NCI-H2227 (cell line): ENCODE measurements around the gene COL20A1.

Source experiments
- DNase-seq: peaks from one replicate; lab custom pipeline; 2025; ENCODE audit not compliant: unreplicated experiment; lab: John Stamatoyannopoulos, UW

The COL20A1 gene

GRCh38 chr20:63260521-63260920, 32.5 kb upstream of the COL20A1 start:
- no peak for DNase-seq

GRCh38 chr20:63261060-63261794, 31.8 kb upstream of the COL20A1 start:
- peak; percentile 44 for DNase-seq

- DNase-seq: no peak
Measured at GRCh38 chr20:63261795-63262528, 31.0 kb upstream of the COL20A1 start.

- no peak for DNase-seq
Measured at GRCh38 chr20:63262836-63263235, 30.1 kb upstream of the COL20A1 start.

GRCh38 chr20:63264000-63264399, 29.0 kb upstream of the COL20A1 start:
- DNase-seq: no peak

- peak; percentile 34 for DNase-seq
Measured at GRCh38 chr20:63264519-63264918, 28.5 kb upstream of the COL20A1 start.

GRCh38 chr20:63265891-63266515, 27.0 kb upstream of the COL20A1 start:
- DNase-seq: no peak

- DNase-seq: no peak
Measured at GRCh38 chr20:63267691-63268090, 25.3 kb upstream of the COL20A1 start.

GRCh38 chr20:63268256-63268655, 24.7 kb upstream of the COL20A1 start:
- no peak for DNase-seq

GRCh38 chr20:63268671-63269439, 24.1 kb upstream of the COL20A1 start:
- DNase-seq: no peak

- DNase-seq: no peak
Measured at GRCh38 chr20:63269724-63270123, 23.3 kb upstream of the COL20A1 start.

GRCh38 chr20:63270606-63271325, 22.2 kb upstream of the COL20A1 start:
- DNase-seq: no peak

- DNase-seq: peak; percentile 94
Measured at GRCh38 chr20:63272105-63273058, 20.6 kb upstream of the COL20A1 start, which contains the start of gene ARFGAP1. Gene ARFGAP1 (plus strand): TSS chr20:63272813. CDS start chr20:63275581, 2,768 bp downstream.

GRCh38 chr20:63273059-63273579, 19.9 kb upstream of the COL20A1 start:
- no peak for DNase-seq

GRCh38 chr20:63273635-63274380, 19.2 kb upstream of the COL20A1 start:
- DNase-seq: no peak

GRCh38 chr20:63274381-63275228, 18.4 kb upstream of the COL20A1 start:
- DNase-seq: no peak

- DNase-seq: no peak
Measured at GRCh38 chr20:63275825-63276224, 17.2 kb upstream of the COL20A1 start.

- no peak for DNase-seq
Measured at GRCh38 chr20:63276956-63277355, 16.0 kb upstream of the COL20A1 start.
